GM03348 (cell line): ENCODE data around the gene LRRC59.
"Not testable (repeated sequence)": the region's sequence is repeated elsewhere in the genome, so short reads cannot be mapped to it uniquely, and the experiment has no call there.

Experiments
- DNase-seq: peaks from one replicate; pipeline ENCODE4 v3.0.0; 2012; ENCODE audit warnings: low spot score

Gene LRRC59

GRCh38 chr17:50397111-50397918 is at the start of gene LRRC59:
Gene LRRC59, minus strand, starts transcription at chr17:50397523. Its CDS starts 206 bp downstream, at chr17:50397317.
- DNase-seq, result peak; percentile 96

- no peak for DNase-seq
These were observed 48.5 kb upstream of the LRRC59 start for GRCh38 chr17:50445730-50446325.

- no peak for DNase-seq
These were observed 47.8 kb upstream of the LRRC59 start for GRCh38 chr17:50444841-50445715.

GRCh38 chr17:50443505-50443974 is 46.2 kb upstream of the LRRC59 start:
- no peak for DNase-seq

GRCh38 chr17:50440838-50441829 is 43.8 kb upstream of the LRRC59 start:
- no peak for DNase-seq

- no peak for DNase-seq
These were observed 43.0 kb upstream of the LRRC59 start for GRCh38 chr17:50440172-50440837.

GRCh38 chr17:50439008-50439407 is 41.7 kb upstream of the LRRC59 start:
- no peak for DNase-seq

- no peak for DNase-seq
These were observed 40.1 kb upstream of the LRRC59 start for GRCh38 chr17:50437409-50437808.

GRCh38 chr17:50432125-50432762 is 34.9 kb upstream of the LRRC59 start:
- no peak for DNase-seq

GRCh38 chr17:50430821-50431618 is 33.7 kb upstream of the LRRC59 start:
- DNase-seq, result no peak

GRCh38 chr17:50429793-50430192 is 32.5 kb upstream of the LRRC59 start:
- DNase-seq, result no peak

- DNase-seq, result no peak
These were observed 31.6 kb upstream of the LRRC59 start for GRCh38 chr17:50428831-50429424.

- DNase-seq, result not testable (repeated sequence)
These were observed 30.8 kb upstream of the LRRC59 start for GRCh38 chr17:50428126-50428525.

- DNase-seq, result peak; percentile 59
These were observed 29.8 kb upstream of the LRRC59 start for GRCh38 chr17:50426814-50427787.

GRCh38 chr17:50426472-50426782 is 29.1 kb upstream of the LRRC59 start:
- DNase-seq, result no peak

GRCh38 chr17:50425682-50426471 is 28.6 kb upstream of the LRRC59 start, which contains the start of gene ACSF2:
Gene ACSF2, plus strand, starts transcription at chr17:50426218. Its CDS starts 44 bp downstream, at chr17:50426262.
- peak; percentile 97 for DNase-seq
